Fibroblast of peridontal ligament (primary cell): Measurements from ENCODE around the gene C16orf90.

Source experiments
- DNase-seq: peaks from one replicate; pipeline ENCODE4 v3.0.0-alpha.2; 2010; ENCODE audit errors: extremely low read depth

The C16orf90 gene

DNA sequence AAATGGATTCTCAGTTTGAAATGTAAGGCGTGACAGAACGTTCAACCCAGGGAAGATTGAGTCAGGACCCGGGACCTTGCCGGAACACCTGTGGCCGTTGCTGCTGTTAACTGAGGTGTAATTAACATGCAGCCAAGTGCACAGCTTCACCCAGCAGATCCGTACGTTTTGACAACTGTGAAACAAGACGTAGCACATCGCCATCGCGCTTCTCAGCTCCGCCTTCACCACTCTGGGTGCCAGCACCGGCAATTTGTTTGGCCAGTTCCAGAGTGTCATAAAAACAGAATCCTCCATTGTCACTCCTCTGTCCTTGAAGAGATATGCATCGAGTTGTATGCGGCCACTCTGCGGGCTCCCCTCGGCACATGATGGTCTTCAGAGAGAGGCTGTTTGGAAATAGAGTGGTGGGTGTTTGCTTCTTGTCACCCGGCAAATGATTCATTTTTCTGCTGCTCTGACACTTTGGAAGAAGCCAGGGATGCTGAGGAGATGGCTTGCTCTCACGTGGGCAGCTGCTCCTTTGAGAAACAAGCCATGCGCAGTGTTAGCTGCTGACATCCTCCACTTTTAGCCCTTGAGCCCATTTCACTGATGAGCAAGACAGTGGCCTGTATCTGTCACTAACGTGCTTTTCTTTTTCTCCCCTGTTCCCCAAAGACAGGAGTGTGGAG lies 29.2 kb downstream of the C16orf90 start:
- no peak for DNase-seq

DNA sequence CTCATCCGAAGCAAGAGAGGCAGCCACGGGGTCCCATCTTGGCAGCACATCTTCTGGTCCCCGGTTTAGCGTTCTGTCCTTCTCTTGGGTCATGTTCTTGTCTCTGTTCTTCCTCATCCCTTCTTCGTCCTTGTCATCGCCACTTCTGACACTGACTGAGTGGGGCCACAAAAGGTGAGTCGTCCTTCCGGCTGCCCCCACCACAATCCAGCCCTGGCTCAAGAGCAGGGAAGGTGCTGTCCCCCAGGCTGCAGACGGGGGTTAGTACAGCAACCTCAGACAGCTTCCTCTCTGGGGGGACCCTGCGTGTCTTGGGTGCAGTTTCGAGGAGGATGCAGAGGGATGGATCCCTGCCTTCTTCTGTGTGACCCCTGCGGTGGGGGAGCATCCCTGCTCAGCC lies 30.0 kb downstream of the C16orf90 start:
- no peak for DNase-seq

GRCh38 chr16:3461151-3461550 lies 34.1 kb downstream of the C16orf90 start:
- no peak for DNase-seq

GRCh38 chr16:3460585-3460984 lies 34.7 kb downstream of the C16orf90 start:
- no peak for DNase-seq

- DNase-seq: no peak
Observed at GRCh38 chr16:3460121-3460520, 35.2 kb downstream of the C16orf90 start.

GRCh38 chr16:3459401-3460090 lies 35.7 kb downstream of the C16orf90 start:
- DNase-seq: peak; percentile 41

DNA sequence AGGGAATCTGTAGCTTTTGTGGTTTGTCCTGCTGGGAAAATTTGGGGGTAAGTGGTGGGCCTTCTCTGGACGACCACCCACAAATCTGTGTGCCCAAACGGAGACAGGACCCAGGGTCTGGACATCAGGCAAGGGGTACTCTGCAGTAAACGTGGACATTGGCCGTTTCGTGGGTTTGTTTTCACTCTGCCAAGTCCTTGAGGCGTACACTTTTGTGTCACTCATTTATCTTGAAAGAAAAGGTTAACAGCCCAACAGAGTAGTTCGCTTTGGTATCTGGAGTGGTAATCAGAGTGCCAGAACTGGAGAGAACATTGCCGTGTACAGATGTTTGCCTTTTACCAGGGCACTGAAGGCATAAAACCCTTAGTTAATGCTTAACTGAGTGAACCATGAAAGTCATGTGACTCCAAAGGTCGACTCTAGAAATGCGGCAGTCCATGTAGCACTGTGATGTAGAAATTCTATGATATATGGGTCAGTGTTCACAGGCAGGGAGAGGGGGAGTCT lies 36.4 kb downstream of the C16orf90 start:
- DNase-seq: peak; percentile 38

GRCh38 chr16:3458278-3458851 lies 36.9 kb downstream of the C16orf90 start:
- peak; percentile 51 for DNase-seq

GRCh38 chr16:3457434-3458252 lies 37.6 kb downstream of the C16orf90 start:
- DNase-seq: peak; percentile 78

GRCh38 chr16:3454631-3455147 lies 40.6 kb downstream of the C16orf90 start:
- DNase-seq: no peak

GRCh38 chr16:3454093-3454492 lies 41.2 kb downstream of the C16orf90 start:
- no peak for DNase-seq

GRCh38 chr16:3444032-3444388 lies 51.3 kb downstream of the C16orf90 start:
- peak; percentile 80 for DNase-seq
